Measurements from ENCODE around the gene C19orf18. TPM values are rescaled to one million over a fixed set of nuclear protein-coding genes. Genes with fewer than 3 reads are reported as not detected.
A peak's percentile ranks its signal among the peaks of the same experiment; 100 is the strongest.
"Not testable (repeated sequence)": the region's sequence is repeated elsewhere in the genome, so short reads cannot be mapped to it uniquely, and the experiment has no call there.

The C19orf18 gene
- total RNA-seq, 6 donors from 2014 or later = 0.46 to 7.7 (median 1.2) TPM; not detected in 1

- WGBS, 2 donors = 51 to 90% methylated on average over 21 of the region's 22 CpGs
- H3K9me3 ChIP-seq = peaks cover 36 to 85% (median 73%) of the 10 kb centered on the region in 4 donors
- peaks cover 2 to 16% (median 10%) of the 10 kb centered on the region in 4 donors for H3K36me3 ChIP-seq
- no peaks in the 10 kb centered on the region for H3K27me3 ChIP-seq
- H3K27ac ChIP-seq = no peak overlapping the region
- H3K4me1 ChIP-seq = peaks cover 0 to 8% (median 1%) of the 10 kb centered on the region in 4 donors
- DNase-seq = peak in 1 of 2 donors; percentile 58
- TF ChIP-seq POLR2A (IDR thresholded peaks at IDR 0.05) (no peak), EP300 (IDR thresholded peaks at IDR 0.05) (no peak), POLR2AphosphoS5 (IDR thresholded peaks at IDR 0.05) (no peak), CTCF (IDR thresholded peaks at IDR 0.05) (no peak)
- no peak for ATAC-seq (ENCODE audit: low FRiP score in 2 of 2)
- H3K4me3 ChIP-seq = peak overlapping the region in 1 of 4 donors; percentile 56
Observed at GRCh38 chr19:58010507-58010906, 36.2 kb upstream of the C19orf18 start.

- peak; percentile 53 to 93 for DNase-seq
- WGBS, 2 donors = 14 to 28% methylated on average over 11 to 27 of the region's 41 CpGs
- TF ChIP-seq POLR2AphosphoS5 (IDR thresholded peaks at IDR 0.05) = no peak
- Histone ChIP-seq H3K9me3 (peaks cover 36 to 88% (median 79%) of the 10 kb centered on the region in 4 donors), H3K4me3 (peak overlapping the region in 2 of 4 donors; percentile 25 to 56), H3K36me3 (peaks cover 4 to 22% (median 17%) of the 10 kb centered on the region in 4 donors), H3K27me3 (no peaks in the 10 kb centered on the region), H3K27ac (peak overlapping the region; percentile 44 to 67 (median 59)), H3K4me1 (peaks cover 0 to 8% (median 1%) of the 10 kb centered on the region in 4 donors)
- peak; percentile 42 to 81 for ATAC-seq (ENCODE audit: low FRiP score in 2 of 2)
Observed at GRCh38 chr19:58009666-58010301, 35.5 kb upstream of the C19orf18 start.

GRCh38 chr19:58009301-58009665 lies 34.9 kb upstream of the C19orf18 start:
- TF ChIP-seq POLR2A (IDR thresholded peaks at IDR 0.05) (no peak), POLR2AphosphoS5 (IDR thresholded peaks at IDR 0.05) (no peak), EP300 (IDR thresholded peaks at IDR 0.05) (no peak)
- H3K9me3 ChIP-seq = peaks cover 36 to 93% (median 84%) of the 10 kb centered on the region in 4 donors
- peak overlapping the region in 2 of 4 donors; percentile 25 to 56 for H3K4me3 ChIP-seq
- no peak overlapping the region for H3K27ac ChIP-seq
- H3K27me3 ChIP-seq = no peaks in the 10 kb centered on the region
- ATAC-seq (ENCODE audit: low FRiP score in 2 of 2) = no peak
- peaks cover 4 to 24% (median 21%) of the 10 kb centered on the region in 4 donors for H3K36me3 ChIP-seq
- H3K4me1 ChIP-seq = peaks cover 0 to 8% (median 3%) of the 10 kb centered on the region in 4 donors
- DNase-seq = no peak
- 3 to 4% methylated on average over 19 of the region's 21 CpGs for WGBS, 2 donors

GRCh38 chr19:58008877-58009276 lies 34.5 kb upstream of the C19orf18 start:
- peaks cover 4 to 24% (median 23%) of the 10 kb centered on the region in 4 donors for H3K36me3 ChIP-seq
- H3K27ac ChIP-seq; H3K27me3 ChIP-seq; DNase-seq; H3K4me3 ChIP-seq; ATAC-seq (ENCODE audit: low FRiP score in 2 of 2); H3K4me1 ChIP-seq: not testable (repeated sequence)
- WGBS, 2 donors = 46 to 63% methylated on average over 10 of the region's 10 CpGs
- peaks cover 36 to 94% (median 86%) of the 10 kb centered on the region in 4 donors for H3K9me3 ChIP-seq

GRCh38 chr19:58007285-58007684 lies 33.0 kb upstream of the C19orf18 start:
- no peak overlapping the region for H3K27ac ChIP-seq
- peaks cover 36 to 89% (median 82%) of the 10 kb centered on the region in 4 donors for H3K9me3 ChIP-seq
- TF ChIP-seq CTCF (IDR thresholded peaks at IDR 0.05) (no peak), POLR2AphosphoS5 (IDR thresholded peaks at IDR 0.05) (no peak), EP300 (IDR thresholded peaks at IDR 0.05) (no peak)
- DNase-seq (no peak), ATAC-seq (ENCODE audit: low FRiP score in 2 of 2) (no peak)
- peaks cover 2 to 16% (median 6%) of the 10 kb centered on the region in 4 donors for H3K4me1 ChIP-seq
- H3K4me3 ChIP-seq = no peak overlapping the region
- peaks cover 4 to 24% (median 23%) of the 10 kb centered on the region in 4 donors for H3K36me3 ChIP-seq
- 86 to 92% methylated on average over 1 of the region's 1 CpG for WGBS, 2 donors
- H3K27me3 ChIP-seq = no peaks in the 10 kb centered on the region

GRCh38 chr19:58003174-58003828 lies 29.0 kb upstream of the C19orf18 start:
- H3K27ac ChIP-seq = peak overlapping the region; percentile 91 to 98 (median 96)
- WGBS, 2 donors = 27 to 29% methylated on average over 28 to 31 of the region's 31 CpGs
- DNase-seq = no peak

More at GRCh38 chr19:58003174-58003828, 29.0 kb upstream of the C19orf18 start:
- peaks cover 14 to 25% (median 18%) of the 10 kb centered on the region in 4 donors for H3K4me1 ChIP-seq
- H3K36me3 ChIP-seq = peaks cover 19 to 47% (median 46%) of the 10 kb centered on the region in 4 donors
- H3K4me3 ChIP-seq = peak overlapping the region; percentile 86 to 97 (median 96)
- no peaks in the 10 kb centered on the region for H3K27me3 ChIP-seq
- peaks cover 18 to 71% (median 69%) of the 10 kb centered on the region in 4 donors for H3K9me3 ChIP-seq
- TF ChIP-seq EP300 (IDR thresholded peaks at IDR 0.05) (no peak), POLR2A (IDR thresholded peaks at IDR 0.05) (no peak), CTCF (IDR thresholded peaks at IDR 0.05) (no peak), POLR2AphosphoS5 (IDR thresholded peaks at IDR 0.05) (no peak)
- ATAC-seq (ENCODE audit: low FRiP score in 2 of 2) = peak; percentile 1 to 3
